Upper lobe of left lung (tissue), 6 donors: ENCODE measurements around the gene ARMH2. TPM values are rescaled to one million over a fixed set of nuclear protein-coding genes. Genes with fewer than 3 reads are reported as not detected.
A peak's percentile ranks its signal among the peaks of the same experiment; 100 is the strongest.
"Not testable (repeated sequence)": the region's sequence is repeated elsewhere in the genome, so short reads cannot be mapped to it uniquely, and the experiment has no call there.

Experiments
- ATAC-seq, 2 donors: fragments of 200-7000 bp; cut with Tn5 transposase; one replicate each; pipeline ENCODE4 v1.9.1; 2022; ENCODE audit warnings: mild to moderate bottlenecking in 2 of 2, moderate library complexity in 2 of 2; ENCODE audit not compliant: low FRiP score in 2 of 2
- DNase-seq, 2 donors: peaks; one replicate each; pipeline ENCODE4 v3.0.0-alpha.2; 2019 to 2020
- H3K27ac ChIP-seq, 4 donors: fragments of 200-600 bp; sonication (generic); one replicate each; pipeline ENCODE4 v1.5.1; 2016 to 2019
- H3K27me3 ChIP-seq, 4 donors: fragments of 200-600 bp; sonication (generic); one replicate each; pipeline ENCODE4 v1.5.1; 2017 to 2019
- H3K36me3 ChIP-seq, 4 donors: fragments of 200-600 bp; sonication (generic); one replicate each; pipeline ENCODE4 v1.5.1; 2016 to 2019
- H3K4me1 ChIP-seq, 4 donors: fragments of 200-600 bp; sonication (generic); one replicate each; pipeline ENCODE4 v1.5.1; 2018 to 2019
- H3K4me3 ChIP-seq, 4 donors: fragments of 200-600 bp; sonication (generic); one replicate each; pipeline ENCODE4 v1.5.1; 2017 to 2019; ENCODE audit warnings: mild to moderate bottlenecking in 2 of 4, moderate library complexity in 1 of 4
- H3K9me3 ChIP-seq, 4 donors: fragments of 200-600 bp; sonication (generic); one replicate each; pipeline ENCODE4 v1.5.1; 2018 to 2019
- EP300 ChIP-seq, 4 donors: sonication (generic); formaldehyde crosslinking; IDR thresholded peaks; one replicate each; pipeline ENCODE4 v1.5.1; 2017; ENCODE audit warnings: antibody characterized with exemption in 4 of 4, control low read depth in 2 of 4
- POLR2A ChIP-seq, 4 donors: fragments of 450-650 bp; IDR thresholded peaks; one replicate each; pipeline ENCODE4 v1.5.1; 2016 to 2017; ENCODE audit warnings: antibody characterized with exemption in 4 of 4, mild to moderate bottlenecking in 2 of 4
- POLR2AphosphoS5 ChIP-seq, 2 donors: sonication (generic); formaldehyde crosslinking; IDR thresholded peaks; one replicate each; pipeline ENCODE4 v1.5.1; 2017; ENCODE audit warnings: antibody characterized with exemption in 2 of 2
- WGBS, 2 donors: methylation state at CpG; one replicate each; pipeline ENCODE4 v1.1.5; 2017 to 2018; 5-methylcytosine and 5-hydroxymethylcytosine counted together
- total RNA-seq, 6 donors: library from RNA; depleted of rRNA in 4 of 6; stranded (reverse); fragments of >200 nt in 4 of 6; gene quantifications; one replicate each; pipeline versions ENCODE4 v1.1.0 to v1.2.1, GENCODE V29; 2016 to 2021
- TF ChIP-seq, protein P1 (sequence below), 6 experiments: fragments of 450-650 bp in 4 of 6; fragments of 200-600 bp in 2 of 6; sonication (generic) in 2 of 6; IDR thresholded peaks; one replicate each; pipeline ENCODE4 v1.5.1; 2016 to 2019; ENCODE audit warnings: antibody characterized with exemption in 6 of 6
- donor health status: DM: no; HTN: no; CAD: no; lungs with moderate emphysema.
- donor health status: DM: no; HTN: yes; CAD: no; lungs with severe emphysema.

ARMH2 gene
- total RNA-seq, 6 donors from 2014 or later, result 0.76 to 2.4 (median 1.7) TPM; not detected in 3

DNA sequence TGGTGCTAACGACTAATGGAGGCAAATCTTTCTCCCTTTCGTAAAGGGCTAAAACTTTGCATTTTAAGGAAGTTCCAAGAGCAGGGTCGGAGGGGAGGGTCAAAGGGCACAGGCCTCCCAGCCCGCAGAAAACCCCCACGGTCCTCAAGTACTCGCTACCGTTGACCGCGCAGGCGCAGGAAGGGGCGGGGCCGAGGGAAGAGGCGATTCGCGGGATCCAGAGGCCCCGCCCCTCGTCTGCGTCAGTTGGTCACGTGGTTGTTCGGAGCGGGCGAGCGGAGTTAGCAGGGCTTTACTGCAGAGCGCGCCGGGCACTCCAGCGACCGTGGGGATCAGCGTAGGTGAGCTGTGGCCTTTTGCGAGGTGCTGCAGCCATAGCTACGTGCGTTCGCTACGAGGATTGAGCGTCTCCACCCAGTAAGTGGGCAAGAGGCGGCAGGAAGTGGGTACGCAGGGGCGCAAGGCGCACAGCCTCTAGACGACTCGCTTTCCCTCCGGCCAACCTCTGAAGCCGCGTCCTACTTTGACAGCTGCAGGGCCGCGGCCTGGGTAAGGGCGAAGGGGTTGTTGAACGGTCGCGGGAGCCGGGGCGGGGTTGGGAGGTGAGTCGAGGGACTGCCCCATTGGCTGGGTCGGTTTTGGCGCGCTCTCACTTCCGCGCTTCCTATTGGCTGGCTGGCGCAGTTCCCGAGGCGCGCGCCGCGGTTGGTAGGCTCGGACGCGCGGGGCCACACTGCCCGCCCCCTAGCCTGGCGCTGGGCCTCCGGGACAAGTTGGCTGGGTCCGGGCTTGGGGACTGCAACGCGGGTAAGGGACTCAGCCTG, 23.8 kb downstream of the ARMH2 start, which contains the start of gene GMNN:
TSS of gene GMNN (plus strand) at position 242 of the 824 bp plus-strand sequence. CDS start 2,310 bp downstream, outside the sequence.
- Histone ChIP-seq H3K36me3 (no peaks in the 10 kb centered on the region), H3K4me3 (peak within 1 kb of the TSS; percentile 71 to 100 (median 90)), H3K27me3 (no peaks in the 10 kb centered on the region), H3K27ac (peak within 1 kb of the TSS; percentile 84 to 99 (median 90)), H3K4me1 (peaks cover 9 to 17% (median 15%) of the 10 kb centered on the region in 4 donors), H3K9me3 (no peaks in the 10 kb centered on the region)
- DNase-seq (peak; percentile 98 to 100), ATAC-seq (peak; percentile 99)
- WGBS, 2 donors, result 1 to 2% methylated on average over 17 to 53 of the region's 75 CpGs
- TF ChIP-seq POLR2AphosphoS5 (IDR thresholded peaks at IDR 0.05) (peak; percentile 53 to 77), EP300 (IDR thresholded peaks at IDR 0.05) (no peak), POLR2A (IDR thresholded peaks at IDR 0.05) (peak in 2 of 4 donors; percentile 73 to 74)
- TF ChIP-seq, protein P1, sequence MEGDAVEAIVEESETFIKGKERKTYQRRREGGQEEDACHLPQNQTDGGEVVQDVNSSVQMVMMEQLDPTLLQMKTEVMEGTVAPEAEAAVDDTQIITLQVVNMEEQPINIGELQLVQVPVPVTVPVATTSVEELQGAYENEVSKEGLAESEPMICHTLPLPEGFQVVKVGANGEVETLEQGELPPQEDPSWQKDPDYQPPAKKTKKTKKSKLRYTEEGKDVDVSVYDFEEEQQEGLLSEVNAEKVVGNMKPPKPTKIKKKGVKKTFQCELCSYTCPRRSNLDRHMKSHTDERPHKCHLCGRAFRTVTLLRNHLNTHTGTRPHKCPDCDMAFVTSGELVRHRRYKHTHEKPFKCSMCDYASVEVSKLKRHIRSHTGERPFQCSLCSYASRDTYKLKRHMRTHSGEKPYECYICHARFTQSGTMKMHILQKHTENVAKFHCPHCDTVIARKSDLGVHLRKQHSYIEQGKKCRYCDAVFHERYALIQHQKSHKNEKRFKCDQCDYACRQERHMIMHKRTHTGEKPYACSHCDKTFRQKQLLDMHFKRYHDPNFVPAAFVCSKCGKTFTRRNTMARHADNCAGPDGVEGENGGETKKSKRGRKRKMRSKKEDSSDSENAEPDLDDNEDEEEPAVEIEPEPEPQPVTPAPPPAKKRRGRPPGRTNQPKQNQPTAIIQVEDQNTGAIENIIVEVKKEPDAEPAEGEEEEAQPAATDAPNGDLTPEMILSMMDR (IDR thresholded peaks at IDR 0.05), result peak in 2 of 6 experiments; percentile 15 to 18

DNA sequence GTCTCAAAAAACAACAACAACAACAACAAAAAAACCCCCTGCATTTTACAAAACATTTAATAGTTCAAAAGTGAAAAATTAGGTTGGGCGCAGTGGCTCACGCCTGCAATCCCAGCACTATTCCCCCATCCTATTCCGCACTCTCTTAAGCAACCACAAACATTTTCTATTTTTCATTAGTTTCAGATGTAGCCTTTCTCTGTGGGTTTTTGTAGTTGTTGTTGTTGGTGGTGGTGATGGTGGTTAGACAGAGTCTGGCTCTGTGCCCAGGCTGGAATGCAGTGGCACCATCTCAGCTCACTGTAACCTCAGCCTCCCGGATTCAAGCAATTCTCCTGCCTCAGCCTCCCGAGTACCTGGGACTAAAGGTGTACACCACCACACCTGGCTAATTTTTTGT, 30.4 kb downstream of the ARMH2 start:
- peaks cover 0 to 1% (median 0%) of the 10 kb centered on the region in 4 donors for H3K4me1 ChIP-seq
- WGBS, 2 donors, result 91 to 96% methylated on average over 5 of the region's 5 CpGs
- H3K27me3 ChIP-seq, result no peaks in the 10 kb centered on the region
- no peaks in the 10 kb centered on the region for H3K36me3 ChIP-seq
- no peak overlapping the region for H3K4me3 ChIP-seq
- no peak for TF ChIP-seq EP300 (IDR thresholded peaks at IDR 0.05)
- no peak for TF ChIP-seq POLR2A (IDR thresholded peaks at IDR 0.05)
- no peak for TF ChIP-seq POLR2AphosphoS5 (IDR thresholded peaks at IDR 0.05)
- TF ChIP-seq, protein P1 (IDR thresholded peaks at IDR 0.05), result no peak
- no peak for ATAC-seq
- no peaks in the 10 kb centered on the region for H3K9me3 ChIP-seq
- no peak overlapping the region for H3K27ac ChIP-seq
- DNase-seq, result no peak

DNA sequence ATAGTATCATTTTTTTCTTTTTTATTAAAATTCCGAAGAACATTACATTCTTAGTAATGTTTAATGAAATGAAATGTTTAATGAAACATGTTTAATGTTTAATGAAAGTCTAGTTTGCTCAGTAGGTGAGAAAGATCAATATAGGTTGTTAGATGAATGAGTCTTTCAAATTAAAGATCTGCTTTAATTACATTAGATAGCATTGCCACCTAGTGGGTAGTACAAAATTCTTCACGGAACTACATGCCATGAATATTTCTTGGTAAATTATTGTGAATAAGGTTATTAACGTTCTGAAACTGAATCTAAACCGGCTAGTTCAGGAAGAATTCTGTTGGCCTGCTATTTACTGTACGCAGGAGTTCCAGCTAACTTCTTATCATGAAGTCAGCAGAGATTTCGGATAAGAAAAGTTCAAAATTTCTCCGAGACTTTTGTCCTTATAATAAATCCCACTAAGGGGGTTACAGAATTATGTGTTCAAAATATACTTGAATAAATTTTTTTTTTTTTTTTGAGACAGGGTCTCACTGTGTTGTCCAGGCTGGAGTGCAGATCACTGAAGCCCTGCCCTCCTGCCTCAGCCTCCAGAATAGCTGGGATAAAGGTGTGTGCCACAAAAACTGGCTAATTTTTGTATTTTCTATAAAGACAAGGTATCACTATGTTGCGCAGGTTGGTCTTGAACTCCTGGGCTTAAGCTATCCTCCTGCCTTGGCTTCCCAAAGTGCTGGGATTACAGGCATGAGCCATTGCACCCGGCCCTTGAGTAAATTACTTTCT, 31.8 kb downstream of the ARMH2 start:
- ATAC-seq, result peak in 1 of 2 donors; percentile 61
- DNase-seq, result no peak
- TF ChIP-seq POLR2AphosphoS5 (IDR thresholded peaks at IDR 0.05) (no peak), POLR2A (IDR thresholded peaks at IDR 0.05) (no peak), EP300 (IDR thresholded peaks at IDR 0.05) (no peak)
- TF ChIP-seq, protein P1 (IDR thresholded peaks at IDR 0.05), result peak in 5 of 6 experiments; percentile 28 to 57 (median 49)
- H3K4me3 ChIP-seq, result no peak overlapping the region
- H3K27ac ChIP-seq, result no peak overlapping the region
- H3K36me3 ChIP-seq, result no peaks in the 10 kb centered on the region
- peaks cover 0 to 4% (median 0%) of the 10 kb centered on the region in 4 donors for H3K4me1 ChIP-seq
- H3K27me3 ChIP-seq, result no peaks in the 10 kb centered on the region
- H3K9me3 ChIP-seq, result no peaks in the 10 kb centered on the region
- 50 to 52% methylated on average over 9 of the region's 9 CpGs for WGBS, 2 donors

DNA sequence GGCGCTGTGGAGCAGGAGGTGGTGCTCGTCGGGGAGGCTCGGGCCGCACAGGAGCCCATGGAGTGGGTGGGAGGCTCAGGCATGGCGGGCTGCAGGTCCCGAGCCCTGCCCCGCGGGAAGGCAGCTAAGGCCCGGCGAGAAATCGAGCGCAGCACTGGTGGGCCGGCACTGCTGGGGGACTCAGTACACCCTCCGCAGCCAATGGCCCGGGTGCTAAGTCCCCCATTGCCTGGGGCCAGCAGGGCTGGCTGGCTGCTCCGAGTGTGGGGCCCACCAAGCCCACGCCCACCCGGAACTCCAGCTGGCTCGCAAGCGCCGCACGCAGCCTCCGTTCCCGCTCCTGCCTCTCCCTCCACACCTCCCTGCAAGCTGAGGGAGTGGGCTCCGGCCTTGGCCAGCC, 32.7 kb downstream of the ARMH2 start:
- H3K9me3 ChIP-seq, ATAC-seq, H3K27ac ChIP-seq, H3K36me3 ChIP-seq, H3K4me1 ChIP-seq, H3K27me3 ChIP-seq, H3K4me3 ChIP-seq: not testable (repeated sequence)
- WGBS, 2 donors, result 40 to 89% methylated on average over 1 to 20 of the region's 26 CpGs
- DNase-seq, result peak in 1 of 2 donors; percentile 81

DNA sequence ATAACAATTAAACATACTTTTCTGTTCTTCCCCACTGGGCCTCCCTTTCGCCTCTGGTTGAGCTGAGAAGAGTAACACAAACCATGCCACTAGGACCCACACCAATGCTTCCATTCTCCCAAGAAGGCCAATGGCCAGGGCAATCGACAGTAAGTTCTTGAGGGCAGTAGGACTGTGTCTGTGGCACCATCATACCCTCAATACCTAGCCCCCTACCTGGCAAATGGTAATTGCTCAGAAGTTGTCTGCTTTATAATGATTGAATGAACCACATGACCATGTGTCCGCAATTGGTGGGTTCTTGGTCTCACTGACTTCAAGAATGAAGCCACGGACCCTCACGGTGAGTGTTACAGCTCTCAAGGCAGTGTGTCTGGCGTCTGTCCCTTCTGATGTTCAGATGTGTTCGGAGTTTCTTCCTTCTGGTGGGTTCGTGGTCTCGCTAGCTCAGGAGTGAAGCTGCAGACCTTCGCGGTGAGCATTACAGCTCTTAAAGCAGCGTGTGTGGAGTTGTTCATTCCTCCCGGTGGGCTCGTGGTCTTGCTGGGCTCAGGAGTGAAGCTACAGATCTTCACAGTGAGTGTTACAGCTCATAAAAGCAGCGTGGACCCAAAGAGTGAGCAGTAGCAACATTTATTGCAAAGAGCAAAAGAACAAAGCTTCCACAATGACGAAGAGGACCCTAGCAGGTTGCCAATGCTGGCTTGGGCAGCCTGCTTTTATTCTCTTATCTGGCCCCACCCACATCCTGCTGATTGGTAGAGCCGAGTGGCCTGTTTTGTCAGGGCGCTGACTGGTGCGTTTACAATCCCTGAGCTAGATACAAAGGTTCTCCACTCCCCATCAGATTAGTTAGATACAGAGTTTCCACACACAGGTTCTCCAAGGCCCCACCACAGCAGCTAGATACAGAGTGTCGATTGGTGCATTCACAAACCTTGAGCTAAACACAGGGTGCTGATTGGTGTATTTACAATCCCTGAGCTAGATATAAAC, 33.6 kb downstream of the ARMH2 start:
- H3K27ac ChIP-seq, H3K4me1 ChIP-seq, H3K27me3 ChIP-seq, H3K9me3 ChIP-seq, H3K36me3 ChIP-seq, ATAC-seq, DNase-seq, H3K4me3 ChIP-seq: not testable (repeated sequence)
- 86 to 87% methylated on average over 19 to 20 of the region's 20 CpGs for WGBS, 2 donors
